Smooth muscle cell (in vitro differentiated cells): ENCODE measurements around the gene ELP1. TPM values are rescaled to one million over a fixed set of nuclear protein-coding genes. Genes with fewer than 3 reads are reported as not detected.

Source experiments
- DNase-seq: peaks from one replicate; lab custom pipeline; 2025; ENCODE audit not compliant: unreplicated experiment; lab: John Stamatoyannopoulos, UW
- H2AFZ ChIP-seq: fragments of 200-600 bp; sonication (generic); 2 replicates; pipeline ENCODE4 v1.6.0; 2016; ENCODE audit warnings: antibody characterized with exemption, low read depth, mild to moderate bottlenecking
- H3F3A ChIP-seq: fragments of 200-600 bp; sonication (generic); 2 replicates; pipeline ENCODE4 v1.6.0; 2017; ENCODE audit warnings: antibody characterized with exemption, low read depth
- H3K27ac ChIP-seq: fragments of 200-600 bp; sonication (generic); 2 replicates; pipeline ENCODE4 v1.5.1; 2016; ENCODE audit warnings: low read depth, mild to moderate bottlenecking
- H3K27me3 ChIP-seq: fragments of 200-600 bp; sonication (generic); 2 replicates; pipeline ENCODE4 v1.6.1; 2016; ENCODE audit warnings: low read depth, mild to moderate bottlenecking
- H3K36me3 ChIP-seq: fragments of 200-600 bp; sonication (generic); 2 replicates; pipeline ENCODE4 v1.5.1; 2016; ENCODE audit warnings: low read depth
- H3K4me1 ChIP-seq: fragments of 200-600 bp; sonication (generic); 2 replicates; pipeline ENCODE4 v1.5.1; 2016; ENCODE audit warnings: low read depth
- H3K4me2 ChIP-seq: fragments of 200-600 bp; sonication (generic); 2 replicates; pipeline ENCODE4 v1.6.0; 2016; ENCODE audit warnings: mild to moderate bottlenecking
- H3K4me3 ChIP-seq: fragments of 200-600 bp; sonication (generic); 2 replicates; pipeline ENCODE4 v1.5.1; 2016; ENCODE audit warnings: mild to moderate bottlenecking
- H3K79me2 ChIP-seq: fragments of 200-600 bp; sonication (generic); 2 replicates; pipeline ENCODE4 v1.6.0; 2016; ENCODE audit warnings: low read depth, mild to moderate bottlenecking
- H3K9ac ChIP-seq: fragments of 200-600 bp; sonication (generic); 2 replicates; pipeline ENCODE4 v1.6.0; 2016; ENCODE audit warnings: low read depth
- H3K9me3 ChIP-seq: fragments of 200-600 bp; sonication (generic); replicated peaks from 2 replicates; pipeline ENCODE4 v1.5.1; 2016; ENCODE audit warnings: low read depth
- H4K20me1 ChIP-seq: fragments of 200-600 bp; sonication (generic); 2 replicates; pipeline ENCODE4 v1.6.0; 2016; ENCODE audit warnings: low read depth
- CTCF ChIP-seq: fragments of 200-600 bp; sonication (generic); IDR thresholded peaks from 2 replicates; pipeline ENCODE4 v1.5.1; 2017; ENCODE audit warnings: borderline replicate concordance, mild to moderate bottlenecking, antibody characterized with exemption; ENCODE audit not compliant: insufficient read depth, poor library complexity, severe bottlenecking
- WGBS: methylation state at CpG from one replicate; pipeline ENCODE4 v1.1.7; 2016; ENCODE audit warnings: low lambda C conversion rate; 5-methylcytosine and 5-hydroxymethylcytosine counted together
- polyA plus RNA-seq: library from polyadenylated mRNA; unstranded; fragments of >200 nt; fragmentation: Nextera tagmentation; extraction: Ambion mirVana; gene quantifications from 2 replicates; pipeline ENCODE4 v1.2.1, GENCODE V29; 2016
- total RNA-seq: library from RNA; depleted of rRNA; stranded (reverse); fragments of >200 nt; gene quantifications from 2 replicates; pipeline ENCODE4 v1.2.3, GENCODE V29; 2014

The ELP1 gene
- total and polyA plus RNA-seq, 2 experiments from 2014 or later, result 16.2 to 72.1 TPM

DNA sequence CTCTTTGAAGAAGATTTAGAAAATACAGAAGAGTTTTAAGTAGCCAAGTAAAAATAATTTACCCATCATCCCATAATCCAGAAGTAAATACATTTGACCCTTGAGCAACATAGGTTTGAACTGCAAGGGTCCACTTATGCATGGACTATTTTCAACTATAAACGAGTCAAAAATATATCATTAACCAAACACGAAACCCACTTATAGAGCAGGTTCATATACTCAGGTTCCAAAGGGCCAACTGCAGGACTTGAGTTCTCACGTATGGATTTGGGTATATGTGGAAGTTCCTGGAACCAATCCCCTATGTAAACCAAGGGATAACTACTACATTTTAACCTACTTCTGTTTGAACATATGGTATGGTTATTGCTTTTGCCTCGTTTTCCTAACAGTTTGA, 6.1 kb upstream of the ELP1 start:
- no peak overlapping the region for H2AFZ ChIP-seq
- peaks cover 8% of the 10 kb centered on the region for H3K79me2 ChIP-seq
- DNase-seq, result no peak
- H3K27ac ChIP-seq, result no peak overlapping the region
- no peaks in the 10 kb centered on the region for H4K20me1 ChIP-seq
- H3K9me3 ChIP-seq, result no peaks in the 10 kb centered on the region
- no peak overlapping the region for H3K4me2 ChIP-seq
- H3K9ac ChIP-seq, result no peak overlapping the region
- peaks cover 6% of the 10 kb centered on the region for H3K36me3 ChIP-seq
- 98% methylated on average over 4 of the region's 4 CpGs for WGBS
- no peaks in the 10 kb centered on the region for H3K27me3 ChIP-seq
- H3K4me1 ChIP-seq, result no peaks in the 10 kb centered on the region
- H3K4me3 ChIP-seq, result no peak overlapping the region
- H3F3A ChIP-seq, result no peaks in the 10 kb centered on the region
- no peak for TF ChIP-seq CTCF

- Histone ChIP-seq H3K9ac (no peak overlapping the region), H3K4me1 (peaks cover 5% of the 10 kb centered on the region), H3K36me3 (peaks cover 6% of the 10 kb centered on the region), H3K9me3 (no peaks in the 10 kb centered on the region), H3K27me3 (no peaks in the 10 kb centered on the region), H3K27ac (no peak overlapping the region), H4K20me1 (no peaks in the 10 kb centered on the region), H3K79me2 (peaks cover 16% of the 10 kb centered on the region), H3F3A (no peaks in the 10 kb centered on the region), H2AFZ (no peak overlapping the region), H3K4me2 (no peak overlapping the region), H3K4me3 (no peak overlapping the region)
- no peak for DNase-seq
- 96% methylated on average over 5 of the region's 5 CpGs for WGBS
- no peak for TF ChIP-seq CTCF
Measured at GRCh38 chr9:108937561-108938305, 3.8 kb upstream of the ELP1 start.

DNA sequence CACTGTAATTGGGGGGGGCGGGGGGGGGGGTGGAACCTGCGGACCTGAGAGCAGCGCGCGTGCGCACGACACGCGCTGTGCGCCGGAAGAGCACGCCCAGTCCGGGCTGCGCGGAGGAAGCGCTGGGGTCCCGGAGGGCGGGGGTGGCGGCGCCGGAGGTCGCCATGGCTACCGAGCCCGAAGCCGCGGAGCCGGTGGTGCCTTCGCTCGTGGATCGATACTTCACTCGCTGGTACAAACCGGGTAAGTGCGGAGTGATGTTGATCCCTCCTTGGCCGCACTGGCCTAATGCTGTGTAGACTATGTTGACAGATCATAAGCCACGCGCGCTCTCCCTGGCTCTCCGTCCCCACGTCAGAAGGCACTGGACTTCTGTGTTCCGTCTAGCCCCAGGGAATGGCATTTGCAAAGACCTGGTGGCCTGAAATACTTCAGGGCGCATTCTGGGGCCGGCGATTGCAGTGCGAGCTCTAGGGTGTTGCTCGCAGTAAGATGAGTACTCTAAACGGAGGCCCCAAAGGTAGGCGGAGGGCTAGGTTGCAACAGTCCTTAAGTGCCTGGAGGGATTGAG, 484 bp upstream of the ELP1 start, which contains the start of gene ABITRAM:
ABITRAM (plus strand) TSS at position 78 of the 571 bp plus-strand sequence; CDS start at position 165, 87 bp downstream.
- no peak for DNase-seq
- 1% methylated on average over 18 of the region's 47 CpGs for WGBS
- no peak for TF ChIP-seq CTCF
- Histone ChIP-seq H3K27ac (peak within 1 kb of the TSS; percentile 85), H4K20me1 (no peaks in the 10 kb centered on the region), H3K9me3 (no peaks in the 10 kb centered on the region), H3K36me3 (peaks cover under 1% of the 10 kb centered on the region), H3K79me2 (peaks cover 35% of the 10 kb centered on the region), H3K4me1 (peaks cover 7% of the 10 kb centered on the region), H2AFZ (peak within 1 kb of the TSS; percentile 91), H3K9ac (peak within 1 kb of the TSS; percentile 87), H3F3A (no peaks in the 10 kb centered on the region), H3K27me3 (no peaks in the 10 kb centered on the region), H3K4me2 (peak within 1 kb of the TSS; percentile 92), H3K4me3 (peak within 1 kb of the TSS; percentile 91)
